ENCODE data around the gene SLC12A7. TPM values are rescaled to one million over a fixed set of nuclear protein-coding genes. Genes with fewer than 3 reads are reported as not detected.

The SLC12A7 gene
- total RNA-seq, 2 experiments from 2014 or later, result 31.5 to 37.5 TPM

DNA sequence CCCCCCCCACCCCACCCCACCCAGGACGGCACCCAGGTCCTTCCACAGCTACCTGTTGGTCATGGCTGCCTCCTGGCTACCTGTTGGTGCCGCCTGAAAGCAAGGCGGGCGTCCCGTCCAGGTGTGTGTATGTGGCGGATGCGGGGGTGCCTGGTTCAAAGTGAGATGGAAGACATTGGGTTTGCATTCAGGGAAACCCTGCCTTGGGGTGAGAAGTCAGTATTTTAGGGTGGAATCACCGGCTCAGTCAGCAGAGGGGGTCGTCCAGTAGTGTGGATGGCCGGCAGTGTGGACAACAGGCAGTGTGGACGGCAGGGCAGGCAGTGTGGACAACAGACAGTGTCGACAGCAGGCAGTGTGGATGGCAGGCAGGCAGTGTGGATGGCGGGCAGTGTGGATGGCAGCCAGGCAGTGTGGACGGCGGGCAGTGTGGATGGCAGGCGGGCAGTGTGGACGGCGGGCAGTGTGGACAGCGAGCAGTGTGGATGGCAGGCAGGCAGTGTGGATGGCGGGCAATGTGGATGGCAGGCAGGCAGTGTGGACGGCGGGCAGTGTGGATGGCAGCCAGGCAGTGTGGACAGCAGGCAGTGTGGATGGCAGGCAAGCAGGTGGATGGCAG is 75.2 kb downstream of the SLC12A7 start:
- no peak for DNase-seq
- POLR2A ChIA-PET, result no interaction called here
- no peak overlapping the region for H3K27ac Mint-ChIP-seq

GRCh38 chr5:1035421-1036405 is 76.2 kb downstream of the SLC12A7 start:
- Mint-ChIP-seq H3K9me3 (peaks cover 5% of the 10 kb centered on the region), H3K36me3 (no peaks in the 10 kb centered on the region), H3K27ac (no peak overlapping the region), H3K27me3 (no peaks in the 10 kb centered on the region), H3K4me3 (no peak overlapping the region), H3K4me1 (peaks cover 1% of the 10 kb centered on the region)
- ATAC-seq (ENCODE audit: low read depth), result no peak
- POLR2A ChIA-PET, result no interaction called here
- DNase-seq, result no peak

More for the DNA sequence above, 75.2 kb downstream of the SLC12A7 start:
- H3K36me3 Mint-ChIP-seq, result peaks cover 2% of the 10 kb centered on the region
- peaks cover 1% of the 10 kb centered on the region for H3K4me1 Mint-ChIP-seq
- no peak overlapping the region for H3K4me3 Mint-ChIP-seq
- H3K27me3 Mint-ChIP-seq, result no peaks in the 10 kb centered on the region
- peaks cover 13% of the 10 kb centered on the region for H3K9me3 Mint-ChIP-seq
- no peak for ATAC-seq (ENCODE audit: low read depth)

DNA sequence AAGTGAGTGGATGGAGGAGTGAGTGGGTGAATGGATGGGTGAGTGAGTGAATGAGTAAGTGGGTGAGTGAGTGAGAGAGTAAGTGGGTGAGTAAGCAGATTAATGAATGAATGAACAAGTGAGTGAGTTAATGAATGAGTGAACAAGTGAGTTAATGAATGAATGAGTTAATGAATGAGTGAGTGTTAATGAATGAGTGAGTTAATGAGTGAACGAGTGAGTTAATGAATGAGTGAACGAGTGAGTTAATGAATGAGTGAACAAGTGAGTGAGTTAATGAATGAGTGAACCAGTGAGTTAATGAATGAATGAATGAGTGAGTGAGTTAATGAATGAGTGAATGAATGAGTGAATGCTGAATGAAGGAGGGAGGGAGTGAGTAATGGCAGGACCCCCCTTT is 76.9 kb downstream of the SLC12A7 start:
- Mint-ChIP-seq H3K36me3 (no peaks in the 10 kb centered on the region), H3K4me3 (no peak overlapping the region), H3K27me3 (no peaks in the 10 kb centered on the region), H3K4me1 (peaks cover 1% of the 10 kb centered on the region), H3K9me3 (peaks cover 3% of the 10 kb centered on the region), H3K27ac (no peak overlapping the region)
- no peak for DNase-seq
- ATAC-seq (ENCODE audit: low read depth), result no peak
- POLR2A ChIA-PET, result no interaction called here

- Mint-ChIP-seq H3K36me3 (no peaks in the 10 kb centered on the region), H3K4me3 (no peak overlapping the region), H3K27ac (no peak overlapping the region), H3K27me3 (no peaks in the 10 kb centered on the region), H3K4me1 (peaks cover 1% of the 10 kb centered on the region), H3K9me3 (no peaks in the 10 kb centered on the region)
- POLR2A ChIA-PET, result no interaction called here
- ATAC-seq (ENCODE audit: low read depth), result no peak
- no peak for DNase-seq
Observed at GRCh38 chr5:1034421-1034905, 77.4 kb downstream of the SLC12A7 start.

- ATAC-seq (ENCODE audit: low read depth) (no peak), DNase-seq (no peak)
Observed at GRCh38 chr5:1033606-1034420, 78.0 kb downstream of the SLC12A7 start.

DNA sequence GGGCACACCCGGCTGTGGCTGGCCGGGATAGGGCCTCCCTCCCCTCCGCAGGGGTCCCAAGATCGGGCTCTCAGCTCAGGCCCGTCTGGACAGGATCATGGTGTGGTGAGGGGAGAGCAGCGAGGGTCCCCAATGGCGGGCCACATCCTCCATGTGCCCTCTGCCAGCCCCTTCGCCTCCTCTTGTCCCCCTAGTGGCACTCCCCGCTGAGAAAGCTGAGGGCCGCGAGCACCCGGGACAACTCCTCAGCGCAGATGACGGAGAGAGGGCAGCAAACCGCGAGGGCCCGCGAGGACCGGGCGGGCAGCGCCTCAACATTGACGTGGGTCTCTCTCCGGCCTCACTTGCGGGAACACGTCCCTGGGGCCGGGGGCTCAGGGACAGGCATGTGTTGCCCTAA is 78.7 kb downstream of the SLC12A7 start:
- Mint-ChIP-seq H3K36me3 (no peaks in the 10 kb centered on the region), H3K4me3 (no peak overlapping the region), H3K27ac (no peak overlapping the region), H3K9me3 (no peaks in the 10 kb centered on the region), H3K27me3 (no peaks in the 10 kb centered on the region), H3K4me1 (peaks cover 1% of the 10 kb centered on the region)
- DNase-seq (no peak), ATAC-seq (ENCODE audit: low read depth) (no peak)
- POLR2A ChIA-PET, result no interaction called here

More at GRCh38 chr5:1033606-1034420, 78.0 kb downstream of the SLC12A7 start:
- POLR2A ChIA-PET, result no interaction called here
- Mint-ChIP-seq H3K36me3 (no peaks in the 10 kb centered on the region), H3K27ac (no peak overlapping the region), H3K4me3 (no peak overlapping the region), H3K9me3 (no peaks in the 10 kb centered on the region), H3K4me1 (peaks cover 1% of the 10 kb centered on the region), H3K27me3 (no peaks in the 10 kb centered on the region)

DNA sequence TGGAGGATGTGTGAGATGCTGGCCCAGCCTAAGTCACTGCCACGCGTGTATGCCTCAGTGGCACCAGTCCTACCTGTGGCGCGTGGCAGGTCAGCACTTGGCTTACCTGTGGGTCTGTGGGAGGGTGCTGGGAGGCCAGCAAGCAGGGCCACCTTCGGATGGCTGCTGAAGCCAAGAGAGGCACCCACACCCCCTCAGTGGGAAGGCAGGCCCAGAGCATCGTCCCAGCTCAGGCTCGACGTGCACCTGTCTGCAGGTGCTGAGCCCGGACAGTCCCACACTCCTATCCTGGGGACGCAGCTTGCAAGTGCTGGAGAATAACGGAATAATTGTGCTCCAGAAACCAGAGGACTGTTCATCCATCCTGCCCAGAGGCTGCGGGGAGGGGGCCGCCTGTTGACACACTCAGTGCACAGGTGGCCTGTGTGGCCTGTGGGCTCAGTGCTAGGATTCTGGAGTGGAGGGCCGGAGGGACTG is 79.3 kb downstream of the SLC12A7 start:
- no peaks in the 10 kb centered on the region for H3K36me3 Mint-ChIP-seq
- peaks cover 1% of the 10 kb centered on the region for H3K4me1 Mint-ChIP-seq
- no peak for ATAC-seq (ENCODE audit: low read depth)
- no peak overlapping the region for H3K4me3 Mint-ChIP-seq
- no peaks in the 10 kb centered on the region for H3K27me3 Mint-ChIP-seq
- POLR2A ChIA-PET, result no interaction called here
- no peaks in the 10 kb centered on the region for H3K9me3 Mint-ChIP-seq
- H3K27ac Mint-ChIP-seq, result no peak overlapping the region
- DNase-seq, result no peak

DNA sequence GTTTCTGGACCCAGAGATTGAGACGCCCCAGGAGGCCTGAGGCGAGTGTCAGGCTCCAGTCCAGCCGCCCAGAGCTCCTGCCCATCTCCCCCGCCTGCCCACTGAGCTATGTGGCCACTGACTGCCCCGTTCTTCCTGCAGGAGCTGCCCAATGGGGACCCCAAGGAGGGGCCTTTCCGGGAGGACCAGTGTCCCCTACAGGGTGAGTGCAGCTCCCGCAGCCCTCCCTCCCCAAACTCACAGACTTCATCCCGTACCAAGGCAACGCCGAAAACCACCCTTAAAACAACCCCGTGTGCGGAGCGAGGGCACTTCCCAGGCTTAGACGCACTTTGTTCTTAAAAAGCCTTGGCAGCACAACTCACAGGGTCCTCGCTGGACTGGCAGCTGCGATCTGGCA is 79.9 kb downstream of the SLC12A7 start:
- no peaks in the 10 kb centered on the region for H3K9me3 Mint-ChIP-seq

DNA sequence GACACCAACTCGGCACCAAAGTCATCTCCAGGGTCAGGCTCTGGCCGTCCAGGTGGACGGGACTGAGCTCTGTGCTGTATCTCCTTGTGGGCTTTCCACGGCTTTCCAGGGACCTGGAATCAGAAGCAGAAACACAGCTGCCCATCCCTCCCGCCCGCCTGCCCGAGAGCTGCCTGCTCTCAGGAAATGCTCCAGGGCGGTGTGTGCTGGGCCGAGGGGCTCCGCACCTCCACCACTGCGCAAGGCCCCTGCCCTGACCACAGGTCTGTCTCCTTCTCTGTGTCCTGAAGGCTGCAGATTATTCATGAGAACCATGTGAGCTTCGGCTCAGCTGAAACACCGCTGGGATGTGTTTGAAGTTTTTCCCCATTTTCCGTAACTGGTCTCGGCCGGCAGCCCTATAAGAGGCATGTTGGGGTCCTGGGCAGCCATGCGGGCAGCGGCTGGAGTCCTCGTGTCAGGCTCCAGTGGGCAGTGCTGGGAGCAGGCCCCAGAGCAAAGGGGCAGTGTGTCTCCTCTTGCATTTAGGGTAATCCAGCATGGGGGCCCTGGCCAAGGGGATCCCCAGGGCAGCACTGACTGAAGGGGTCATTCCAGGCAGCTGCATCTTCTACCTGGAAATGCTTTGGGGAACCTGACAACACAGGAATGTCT is 80.4 kb downstream of the SLC12A7 start:
- no peak overlapping the region for H3K27ac Mint-ChIP-seq
- no peaks in the 10 kb centered on the region for H3K9me3 Mint-ChIP-seq
- H3K4me1 Mint-ChIP-seq, result peaks cover 1% of the 10 kb centered on the region
- no peak for DNase-seq
- POLR2A ChIA-PET, result no interaction called here
- no peak for ATAC-seq (ENCODE audit: low read depth)
- no peaks in the 10 kb centered on the region for H3K36me3 Mint-ChIP-seq
- no peaks in the 10 kb centered on the region for H3K27me3 Mint-ChIP-seq
- no peak overlapping the region for H3K4me3 Mint-ChIP-seq

More for the DNA sequence above, 79.9 kb downstream of the SLC12A7 start:
- peak; percentile 22 for DNase-seq
- H3K36me3 Mint-ChIP-seq, result no peaks in the 10 kb centered on the region
- H3K4me1 Mint-ChIP-seq, result peaks cover 1% of the 10 kb centered on the region
- POLR2A ChIA-PET, result no interaction called here
- no peak overlapping the region for H3K4me3 Mint-ChIP-seq
- no peaks in the 10 kb centered on the region for H3K27me3 Mint-ChIP-seq
- no peak overlapping the region for H3K27ac Mint-ChIP-seq
- ATAC-seq (ENCODE audit: low read depth), result no peak

DNA sequence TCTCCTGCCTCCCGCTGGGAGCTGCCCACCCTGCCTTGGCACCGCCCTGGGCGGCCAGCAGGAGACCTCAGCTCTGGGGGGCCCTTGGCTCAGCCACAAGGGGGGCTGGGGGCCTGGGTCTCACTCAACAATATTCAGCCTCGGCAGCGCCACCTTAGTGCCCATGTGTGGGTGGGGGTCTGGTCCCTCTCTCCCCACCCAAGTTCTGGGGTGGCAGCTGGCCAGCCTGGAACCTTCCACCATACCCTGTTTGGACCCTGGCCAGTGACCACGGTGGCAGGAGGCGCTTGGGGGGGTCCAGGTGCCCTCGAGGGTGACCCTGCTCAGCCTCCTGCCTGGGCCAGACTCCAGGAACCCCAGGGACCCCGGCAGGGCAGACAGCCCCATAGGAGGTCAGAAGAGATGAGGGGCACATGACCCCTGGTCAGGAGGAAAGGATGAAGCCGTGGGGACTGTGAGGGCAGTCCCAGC is 81.0 kb downstream of the SLC12A7 start:
- POLR2A ChIA-PET, result no interaction called here
- H3K27me3 Mint-ChIP-seq, result no peaks in the 10 kb centered on the region
- peaks cover 1% of the 10 kb centered on the region for H3K4me1 Mint-ChIP-seq
- DNase-seq (no peak), ATAC-seq (ENCODE audit: low read depth) (no peak)
- no peaks in the 10 kb centered on the region for H3K36me3 Mint-ChIP-seq
- H3K9me3 Mint-ChIP-seq, result no peaks in the 10 kb centered on the region
- H3K27ac Mint-ChIP-seq, result no peak overlapping the region
- H3K4me3 Mint-ChIP-seq, result no peak overlapping the region

- DNase-seq (no peak), ATAC-seq (ENCODE audit: low read depth) (no peak)
- H3K27ac Mint-ChIP-seq, result no peak overlapping the region
- H3K4me1 Mint-ChIP-seq, result peaks cover 1% of the 10 kb centered on the region
- no peaks in the 10 kb centered on the region for H3K27me3 Mint-ChIP-seq
- no peak overlapping the region for H3K4me3 Mint-ChIP-seq
- POLR2A ChIA-PET, result no interaction called here
- no peaks in the 10 kb centered on the region for H3K9me3 Mint-ChIP-seq
- H3K36me3 Mint-ChIP-seq, result no peaks in the 10 kb centered on the region
Observed at GRCh38 chr5:1029945-1030625, 81.8 kb downstream of the SLC12A7 start.

GRCh38 chr5:1029282-1029944 is 82.5 kb downstream of the SLC12A7 start:
- no peak for DNase-seq
- ATAC-seq (ENCODE audit: low read depth), result no peak
- Mint-ChIP-seq H3K4me1 (no peaks in the 10 kb centered on the region), H3K36me3 (no peaks in the 10 kb centered on the region), H3K27me3 (no peaks in the 10 kb centered on the region), H3K4me3 (no peak overlapping the region), H3K27ac (no peak overlapping the region), H3K9me3 (no peaks in the 10 kb centered on the region)
- POLR2A ChIA-PET, result no interaction called here
